Common myeloid progenitor, CD34-positive (primary cell): ENCODE data around the gene POU3F1.

Experiments
- CTCF ChIA-PET: fragments of 350-600 bp; sonication (Branson Sonifier 250); formaldehyde crosslinking; loops from one replicate; lab custom pipeline; 2021; ENCODE audit warnings: antibody characterized with exemption; lab: Charles Lee
- POLR2A ChIA-PET: fragments of 350-600 bp; sonication (Branson Sonifier 250); formaldehyde crosslinking; loops from one replicate; lab custom pipeline; 2021; ENCODE audit warnings: antibody characterized with exemption; lab: Charles Lee
- DNase-seq, 3 donors: peaks; one replicate each; pipeline versions ENCODE4 v3.0.0 to v3.0.0-alpha.2; 2013
- H3K27ac ChIP-seq, 2 experiments: 1 replicate in 1 of 2; 2 replicates in 1 of 2; pipeline ENCODE4 v1.7.0; 2013; ENCODE audit warnings: inconsistent platforms in 2 of 2, low read length in 2 of 2, mild to moderate bottlenecking in 2 of 2, low read depth in 1 of 2, moderate library complexity in 1 of 2; ENCODE audit not compliant: severe bottlenecking in 2 of 2, insufficient read depth in 1 of 2, poor library complexity in 1 of 2
- H3K27me3 ChIP-seq, 5 experiments: replicated peaks in 2 of 5; 1 replicate in 3 of 5; 2 replicates in 2 of 5; pipeline versions ENCODE4 v1.6.1 to v1.7.0; 2013; ENCODE audit warnings: low read length in 4 of 5, mild to moderate bottlenecking in 2 of 5, moderate library complexity in 2 of 5, inconsistent platforms in 1 of 5; ENCODE audit not compliant: insufficient read depth in 5 of 5, control insufficient read depth in 4 of 5
- H3K36me3 ChIP-seq, 4 experiments: 1 replicate in 2 of 4; 2 replicates in 2 of 4; pipeline versions ENCODE4 v1.6.1 to v1.7.0; 2013; ENCODE audit warnings: low read length in 3 of 4, control low read depth in 1 of 4, mild to moderate bottlenecking in 1 of 4; ENCODE audit not compliant: control insufficient read depth in 4 of 4, insufficient read depth in 4 of 4
- H3K4me1 ChIP-seq, 4 experiments: 1 replicate in 3 of 4; 2 replicates in 1 of 4; pipeline versions ENCODE4 v1.6.1 to v1.7.1; 2013; ENCODE audit warnings: low read length in 3 of 4, mild to moderate bottlenecking in 3 of 4, control low read depth in 1 of 4, inconsistent platforms in 1 of 4, moderate library complexity in 1 of 4; ENCODE audit not compliant: control insufficient read depth in 4 of 4, insufficient read depth in 4 of 4; ENCODE audit errors: control extremely low read depth in 1 of 4
- H3K4me3 ChIP-seq, 7 experiments: 1 replicate in 4 of 7; 2 replicates in 3 of 7; pipeline versions ENCODE4 v1.5.1 to v1.7.0; 2013; ENCODE audit warnings: mild to moderate bottlenecking in 7 of 7, low read length in 6 of 7, moderate library complexity in 6 of 7, inconsistent platforms in 2 of 7, low read depth in 2 of 7, control low read depth in 1 of 7; ENCODE audit not compliant: insufficient read depth in 4 of 7, control insufficient read depth in 1 of 7; ENCODE audit errors: extremely low read depth in 1 of 7
- H3K9me3 ChIP-seq, 5 experiments: 1 replicate in 4 of 5; 2 replicates in 1 of 5; pipeline versions ENCODE4 v1.6.1 to v1.7.1; 2013; ENCODE audit warnings: low read length in 4 of 5, mild to moderate bottlenecking in 2 of 5, inconsistent platforms in 1 of 5, low read depth in 1 of 5, moderate library complexity in 1 of 5; ENCODE audit not compliant: control insufficient read depth in 4 of 5, insufficient read depth in 2 of 5; ENCODE audit errors: control extremely low read depth in 1 of 5
- WGBS: methylation state at CpG from one replicate; pipeline ENCODE4 v1.1.5; 2013; ENCODE audit not compliant: insufficient coverage; 5-methylcytosine and 5-hydroxymethylcytosine counted together

Gene POU3F1

DNA sequence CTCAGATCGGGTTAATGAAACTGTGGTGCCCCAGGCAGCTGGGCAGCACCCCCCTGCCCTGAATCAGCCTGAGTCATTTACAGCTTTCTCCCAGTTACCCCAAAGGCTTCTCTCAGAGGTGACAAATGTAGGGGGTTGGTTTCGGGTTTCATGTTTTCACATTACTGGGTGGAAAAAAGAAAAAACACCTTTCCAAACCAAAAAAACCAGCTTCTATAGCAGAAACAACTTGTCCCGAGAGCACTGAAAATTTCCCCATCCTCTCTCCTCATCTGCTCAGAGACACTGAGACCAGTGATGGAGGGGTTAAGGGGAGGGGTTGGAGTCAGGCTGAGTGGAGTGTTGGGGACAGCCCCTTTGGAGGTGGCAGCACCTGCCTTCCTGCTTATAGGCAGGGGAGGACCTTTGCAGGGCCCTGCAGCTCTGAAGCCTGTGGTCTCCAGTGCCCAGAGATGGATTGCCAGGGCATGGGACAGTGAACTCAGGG is 18.4 kb downstream of the POU3F1 start:
- Histone ChIP-seq H3K27me3 (peaks cover 0 to 7% (median 0%) of the 10 kb centered on the region in 5 experiments), H3K36me3 (peaks cover 4 to 29% (median 25%) of the 10 kb centered on the region in 4 experiments), H3K4me3 (no peak overlapping the region), H3K9me3 (no peaks in the 10 kb centered on the region), H3K27ac (no peak overlapping the region), H3K4me1 (peaks cover 3 to 65% (median 33%) of the 10 kb centered on the region in 4 experiments)
- no CpG with 5 or more reads among the region's 3 CpGs for WGBS
- no peak for DNase-seq
- ChIA-PET CTCF (interaction anchor here (0.9 to 23.3 kb wide), 7 partner anchors 9 to 809 kb away, joined by 3 to 445 read pairs (median 7); partner anchors contain the start of gene SF3A3), POLR2A (no interaction called here)

- H3K4me3 ChIP-seq, result no peak overlapping the region
These were observed 19.1 kb downstream of the POU3F1 start for GRCh38 chr1:38027201-38028104.

DNA sequence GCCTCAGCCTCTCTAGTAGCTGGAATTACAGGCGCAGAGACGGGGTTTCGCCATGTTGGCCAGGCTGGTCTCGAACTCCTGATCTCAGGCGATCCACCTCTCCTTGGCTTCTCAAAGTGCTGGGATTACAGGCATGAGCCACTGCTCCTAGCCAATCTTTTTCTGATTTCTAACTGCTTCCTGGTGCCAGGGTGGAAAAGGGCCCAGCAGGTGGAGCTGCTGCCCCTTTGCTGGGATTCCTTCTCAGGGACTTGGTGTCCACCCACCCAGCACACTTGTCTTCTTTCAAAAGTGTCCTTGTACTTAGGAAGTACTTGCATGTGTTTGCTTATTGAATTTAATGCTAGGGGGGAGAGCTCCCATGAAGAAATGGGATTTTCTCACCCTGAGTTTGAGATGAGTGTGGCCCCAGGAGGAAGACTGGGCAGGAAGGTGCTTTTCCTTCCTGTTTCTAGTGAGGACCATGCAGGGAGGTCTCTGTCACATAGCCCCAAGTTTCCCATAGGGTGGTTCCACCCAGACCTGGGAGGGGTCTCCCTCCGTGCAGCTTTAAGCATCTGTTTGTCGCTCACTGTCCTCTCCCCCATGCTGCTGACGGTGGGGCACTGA is 19.9 kb downstream of the POU3F1 start:
- Histone ChIP-seq H3K4me3 (no peak overlapping the region), H3K27me3 (peaks cover 0 to 7% (median 0%) of the 10 kb centered on the region in 5 experiments), H3K27ac (no peak overlapping the region), H3K4me1 (peaks cover 3 to 65% (median 33%) of the 10 kb centered on the region in 4 experiments), H3K36me3 (peaks cover 13 to 43% (median 36%) of the 10 kb centered on the region in 4 experiments), H3K9me3 (no peaks in the 10 kb centered on the region)
- ChIA-PET POLR2A (interaction anchor here (0.7 to 0.9 kb wide), 2 partner anchors 33 to 456 kb away, joined by 3 read pairs; no protein-coding TSS in a partner anchor), CTCF (interaction anchor here (0.6 to 23.3 kb wide), 12 partner anchors 8 to 810 kb away, joined by 3 to 445 read pairs (median 6); partner anchors contain the start of gene SF3A3)
- DNase-seq, result peak; percentile 36 to 61 (median 59)
- WGBS, result 84% methylated on average over 7 of the region's 8 CpGs

More at GRCh38 chr1:38027201-38028104, 19.1 kb downstream of the POU3F1 start:
- CTCF ChIA-PET, result interaction anchor here (0.6 to 23.3 kb wide), 14 partner anchors 9 to 810 kb away, joined by 3 to 445 read pairs (median 4); partner anchors contain the start of gene SF3A3
- Histone ChIP-seq H3K27ac (no peak overlapping the region), H3K4me1 (peaks cover 3 to 65% (median 33%) of the 10 kb centered on the region in 4 experiments), H3K36me3 (peaks cover 11 to 36% (median 30%) of the 10 kb centered on the region in 4 experiments), H3K9me3 (no peaks in the 10 kb centered on the region), H3K27me3 (peaks cover 0 to 7% (median 0%) of the 10 kb centered on the region in 5 experiments)
- POLR2A ChIA-PET, result no interaction called here
- no peak for DNase-seq
- WGBS, result 90% methylated on average over 10 of the region's 19 CpGs

- no peaks in the 10 kb centered on the region for H3K27me3 ChIP-seq
- no peaks in the 10 kb centered on the region for H3K9me3 ChIP-seq
- POLR2A ChIA-PET, result interaction anchor here (0.6 to 0.9 kb wide), 2 partner anchors 32 to 804 kb away, joined by 3 to 8 read pairs; no protein-coding TSS in a partner anchor
- CTCF ChIA-PET, result interaction anchor here (1.1 to 23.3 kb wide), 8 partner anchors 7 to 809 kb away, joined by 4 to 445 read pairs (median 6); partner anchors contain the start of gene SF3A3
- WGBS, result 100% methylated on average over 3 of the region's 6 CpGs
- DNase-seq, result no peak
- H3K4me3 ChIP-seq, result no peak overlapping the region
- peaks cover 14 to 50% (median 40%) of the 10 kb centered on the region in 4 experiments for H3K36me3 ChIP-seq
- peaks cover 3 to 55% (median 27%) of the 10 kb centered on the region in 4 experiments for H3K4me1 ChIP-seq
- H3K27ac ChIP-seq, result no peak overlapping the region
These were observed 20.9 kb downstream of the POU3F1 start for GRCh38 chr1:38025664-38026063.

DNA sequence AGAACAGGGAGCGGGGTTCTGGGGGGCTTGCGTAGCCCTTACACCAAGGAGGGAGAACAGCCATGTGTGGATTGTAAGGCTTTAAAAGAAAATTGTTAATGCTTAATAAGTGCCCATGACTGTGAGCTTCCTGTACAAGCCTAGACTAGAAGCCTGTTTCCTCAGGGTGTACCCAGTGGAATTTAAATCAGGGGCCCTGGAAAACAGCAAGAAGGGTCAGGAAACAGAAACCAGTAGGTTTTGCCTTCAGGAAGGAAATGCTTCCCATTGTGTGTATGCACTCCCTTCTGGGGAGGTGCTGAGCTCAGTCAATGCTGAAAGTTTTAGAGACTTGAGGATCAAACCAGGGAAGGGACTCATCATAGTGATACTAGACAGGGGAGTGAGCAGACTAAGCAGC is 21.4 kb downstream of the POU3F1 start:
- ChIA-PET CTCF (interaction anchor here (0.5 to 23.3 kb wide), 5 partner anchors 9 to 810 kb away, joined by 3 to 445 read pairs (median 5); partner anchors contain the start of gene SF3A3), POLR2A (interaction anchor here (0.5 to 0.6 kb wide), 2 partner anchors 28 to 805 kb away, joined by 3 to 8 read pairs; no protein-coding TSS in a partner anchor)
- Histone ChIP-seq H3K27ac (no peak overlapping the region), H3K27me3 (no peaks in the 10 kb centered on the region), H3K36me3 (peaks cover 17 to 54% (median 43%) of the 10 kb centered on the region in 4 experiments), H3K9me3 (no peaks in the 10 kb centered on the region), H3K4me3 (no peak overlapping the region), H3K4me1 (peaks cover 3 to 51% (median 22%) of the 10 kb centered on the region in 4 experiments)
- 100% methylated on average over 2 of the region's 2 CpGs for WGBS
- DNase-seq, result no peak

DNA sequence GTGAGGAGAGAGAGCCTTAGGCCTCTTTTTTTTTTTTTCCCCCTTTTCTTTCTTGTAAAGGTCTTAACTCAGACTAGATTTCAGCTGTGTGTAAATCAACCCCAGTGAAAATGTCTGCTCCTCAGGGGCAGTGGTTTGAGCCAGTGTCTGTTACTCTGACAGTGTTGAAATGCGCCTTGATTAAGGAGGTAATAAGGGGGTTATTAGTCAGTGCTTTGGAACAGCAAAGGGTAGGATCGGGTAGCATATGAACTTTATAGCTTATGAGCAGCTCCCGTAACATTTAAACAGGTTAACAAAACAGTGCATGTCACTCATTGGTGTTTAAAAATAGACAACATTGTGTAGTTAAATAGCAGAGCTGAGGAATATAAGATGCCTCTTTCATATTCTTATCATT is 23.8 kb downstream of the POU3F1 start:
- Histone ChIP-seq H3K36me3 (peaks cover 22 to 75% (median 61%) of the 10 kb centered on the region in 4 experiments), H3K4me3 (no peak overlapping the region), H3K9me3 (no peaks in the 10 kb centered on the region), H3K4me1 (peaks cover 3 to 27% (median 11%) of the 10 kb centered on the region in 4 experiments), H3K27me3 (no peaks in the 10 kb centered on the region), H3K27ac (no peak overlapping the region)
- DNase-seq, result no peak
- ChIA-PET POLR2A (no interaction called here), CTCF (interaction anchor here (1.1 to 23.3 kb wide), 5 partner anchors 9 to 133 kb away, joined by 3 to 445 read pairs (median 14); partner anchors contain the start of gene SF3A3)
- 100% methylated on average over 2 of the region's 3 CpGs for WGBS
